H1 (cell line): ENCODE results near the gene TMCO2.

Experiments
- CHD2 ChIP-seq: IDR thresholded peaks from 2 replicates; pipeline ENCODE4 v1.6.1; 2012; ENCODE audit warnings: low read length, improper control_type of control experiment
- CTCF ChIP-seq, 3 experiments: IDR thresholded peaks; 1 replicate in 2 of 3; 2 replicates in 1 of 3; pipeline versions ENCODE4 v1.5.1 to v1.6.1; 2011; ENCODE audit warnings: low read length in 3 of 3, mild to moderate bottlenecking in 3 of 3, inconsistent platforms in 2 of 3, low read depth in 1 of 3, moderate library complexity in 1 of 3; ENCODE audit not compliant: insufficient read depth in 1 of 3; ENCODE audit errors: control extremely low read depth in 1 of 3
- EP300 ChIP-seq, 2 experiments: IDR thresholded peaks; 1 replicate in 1 of 2; 2 replicates in 1 of 2; pipeline ENCODE4 v1.6.1; 2011 to 2012; ENCODE audit warnings: low read depth in 2 of 2, low read length in 2 of 2, mild to moderate bottlenecking in 2 of 2, borderline replicate concordance in 1 of 2, inconsistent platforms in 1 of 2, moderate library complexity in 1 of 2
- EZH2 ChIP-seq: fragments of 200-600 bp; sonication (generic); IDR thresholded peaks from 2 replicates; pipeline ENCODE4 v1.7.1; 2012; ENCODE audit warnings: low read depth, mild to moderate bottlenecking, moderate library complexity, low read length, inconsistent platforms; ENCODE audit not compliant: severe bottlenecking
- FOSL1 ChIP-seq: IDR thresholded peaks from 2 replicates; pipeline ENCODE4 v1.6.1; 2011; ENCODE audit warnings: mild to moderate bottlenecking, low read depth, low read length, moderate library complexity; ENCODE audit not compliant: insufficient read depth
- GABPA ChIP-seq: IDR thresholded peaks from 2 replicates; pipeline ENCODE4 v1.6.1; 2011; ENCODE audit warnings: mild to moderate bottlenecking, low read length, moderate library complexity, borderline replicate concordance; ENCODE audit not compliant: insufficient read depth
- MAX ChIP-seq: IDR thresholded peaks from 2 replicates; pipeline ENCODE4 v1.6.1; 2012; ENCODE audit warnings: inconsistent platforms
- POLR2A ChIP-seq, 2 experiments: IDR thresholded peaks; 1 replicate in 1 of 2; 2 replicates in 1 of 2; pipeline ENCODE4 v1.6.1; 2011; ENCODE audit warnings: low read depth in 2 of 2, low read length in 2 of 2, mild to moderate bottlenecking in 2 of 2; ENCODE audit errors: control extremely low read depth in 1 of 2
- POLR2AphosphoS5 ChIP-seq: IDR thresholded peaks from 2 replicates; pipeline ENCODE4 v1.6.1; 2011; ENCODE audit warnings: low read depth, low read length
- SRF ChIP-seq: IDR thresholded peaks from 2 replicates; pipeline ENCODE4 v1.6.1; 2011; ENCODE audit warnings: mild to moderate bottlenecking, low read depth, low read length, moderate library complexity
- TBP ChIP-seq: IDR thresholded peaks from 2 replicates; pipeline ENCODE4 v1.6.1; 2011; ENCODE audit warnings: low read depth, low read length, improper control_type of control experiment
- TCF12 ChIP-seq: IDR thresholded peaks from 2 replicates; pipeline ENCODE4 v1.6.1; 2011; ENCODE audit warnings: low read depth, mild to moderate bottlenecking, low read length
- USF2 ChIP-seq: IDR thresholded peaks from 2 replicates; pipeline ENCODE4 v1.6.1; 2011; ENCODE audit warnings: low read length, improper control_type of control experiment
- ZNF274 ChIP-seq: IDR thresholded peaks from 2 replicates; pipeline ENCODE4 v1.7.0; 2012; ENCODE audit warnings: low read length, borderline replicate concordance; ENCODE audit errors: extremely low read depth

GRCh38 chr1:40256401-40257084 is 8.8 kb downstream of the TMCO2 start:
- no peak for TF ChIP-seq MAX
- TF ChIP-seq CTCF (IDR thresholded peaks at IDR 0.05; ENCODE audit: control extremely low read depth in 1 of 3, insufficient read depth in 1 of 3, low read depth in 1 of 3, low read length in 3 of 3) = no peak
- TF ChIP-seq FOSL1 = no peak
- no peak for TF ChIP-seq EZH2
- no peak for TF ChIP-seq TCF12
- TF ChIP-seq POLR2A (IDR thresholded peaks at IDR 0.05; ENCODE audit: control extremely low read depth in 1 of 2, low read depth in 2 of 2, low read length in 2 of 2) = no peak
- no peak for TF ChIP-seq GABPA
- TF ChIP-seq SRF = no peak
- TF ChIP-seq TBP = no peak
- no peak for TF ChIP-seq EP300 (IDR thresholded peaks at IDR 0.05; ENCODE audit: borderline replicate concordance in 1 of 2, low read depth in 2 of 2, low read length in 2 of 2)
- TF ChIP-seq POLR2AphosphoS5 = no peak
- no peak for TF ChIP-seq USF2
- TF ChIP-seq ZNF274 = no peak
- TF ChIP-seq CHD2 = no peak
